Measurements from ENCODE around the gene LARP4. TPM values are rescaled to one million over a fixed set of nuclear protein-coding genes. Genes with fewer than 3 reads are reported as not detected.
A peak's percentile ranks its signal among the peaks of the same experiment; 100 is the strongest.

Gene LARP4
- total RNA-seq, 1 donor from 2014 or later = 64.2 TPM

DNA sequence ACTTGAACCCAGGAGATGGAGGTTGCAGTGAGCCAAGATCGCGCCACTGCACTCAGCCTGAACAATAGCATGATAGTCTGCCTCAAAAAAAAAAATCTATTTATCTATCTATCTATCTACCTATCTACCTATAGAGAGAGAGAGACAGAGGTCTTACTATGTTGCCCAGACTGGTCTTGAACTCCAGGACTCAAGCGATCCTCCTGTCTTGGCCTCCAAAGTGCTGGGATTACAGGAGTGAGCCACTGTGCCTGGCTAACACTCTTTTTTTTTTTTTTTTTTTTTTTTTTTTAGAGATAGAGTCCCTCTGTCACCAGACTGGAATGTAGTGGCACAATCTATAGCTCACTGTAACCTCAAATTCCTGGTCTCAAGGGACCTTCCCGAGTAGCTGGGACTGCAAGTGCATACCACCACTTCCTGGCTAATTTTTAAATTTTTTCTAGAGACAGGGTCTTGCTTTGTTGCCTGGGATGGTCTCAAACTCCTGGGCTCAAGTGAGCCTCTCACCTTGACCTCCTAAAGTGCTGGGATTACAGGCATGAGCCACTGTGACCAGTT is 6.1 kb upstream of the LARP4 start:
- H3K4me3 Mint-ChIP-seq (ENCODE audit: low read depth) = no peak overlapping the region
- H3K27me3 Mint-ChIP-seq = no peaks in the 10 kb centered on the region
- peaks cover 8% of the 10 kb centered on the region for H3K4me1 Mint-ChIP-seq (ENCODE audit: low read depth)
- no peak for DNase-seq (ENCODE audit: low spot score, unreplicated experiment)
- H3K36me3 Mint-ChIP-seq (ENCODE audit: insufficient read depth) = no peaks in the 10 kb centered on the region
- peaks cover 9% of the 10 kb centered on the region for H3K9me3 Mint-ChIP-seq (ENCODE audit: low read depth)
- TF ChIP-seq, protein P1, sequence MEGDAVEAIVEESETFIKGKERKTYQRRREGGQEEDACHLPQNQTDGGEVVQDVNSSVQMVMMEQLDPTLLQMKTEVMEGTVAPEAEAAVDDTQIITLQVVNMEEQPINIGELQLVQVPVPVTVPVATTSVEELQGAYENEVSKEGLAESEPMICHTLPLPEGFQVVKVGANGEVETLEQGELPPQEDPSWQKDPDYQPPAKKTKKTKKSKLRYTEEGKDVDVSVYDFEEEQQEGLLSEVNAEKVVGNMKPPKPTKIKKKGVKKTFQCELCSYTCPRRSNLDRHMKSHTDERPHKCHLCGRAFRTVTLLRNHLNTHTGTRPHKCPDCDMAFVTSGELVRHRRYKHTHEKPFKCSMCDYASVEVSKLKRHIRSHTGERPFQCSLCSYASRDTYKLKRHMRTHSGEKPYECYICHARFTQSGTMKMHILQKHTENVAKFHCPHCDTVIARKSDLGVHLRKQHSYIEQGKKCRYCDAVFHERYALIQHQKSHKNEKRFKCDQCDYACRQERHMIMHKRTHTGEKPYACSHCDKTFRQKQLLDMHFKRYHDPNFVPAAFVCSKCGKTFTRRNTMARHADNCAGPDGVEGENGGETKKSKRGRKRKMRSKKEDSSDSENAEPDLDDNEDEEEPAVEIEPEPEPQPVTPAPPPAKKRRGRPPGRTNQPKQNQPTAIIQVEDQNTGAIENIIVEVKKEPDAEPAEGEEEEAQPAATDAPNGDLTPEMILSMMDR (IDR thresholded peaks at IDR 0.05; ENCODE audit: unreplicated experiment) = no peak
- H3K27ac Mint-ChIP-seq = no peak overlapping the region

DNA sequence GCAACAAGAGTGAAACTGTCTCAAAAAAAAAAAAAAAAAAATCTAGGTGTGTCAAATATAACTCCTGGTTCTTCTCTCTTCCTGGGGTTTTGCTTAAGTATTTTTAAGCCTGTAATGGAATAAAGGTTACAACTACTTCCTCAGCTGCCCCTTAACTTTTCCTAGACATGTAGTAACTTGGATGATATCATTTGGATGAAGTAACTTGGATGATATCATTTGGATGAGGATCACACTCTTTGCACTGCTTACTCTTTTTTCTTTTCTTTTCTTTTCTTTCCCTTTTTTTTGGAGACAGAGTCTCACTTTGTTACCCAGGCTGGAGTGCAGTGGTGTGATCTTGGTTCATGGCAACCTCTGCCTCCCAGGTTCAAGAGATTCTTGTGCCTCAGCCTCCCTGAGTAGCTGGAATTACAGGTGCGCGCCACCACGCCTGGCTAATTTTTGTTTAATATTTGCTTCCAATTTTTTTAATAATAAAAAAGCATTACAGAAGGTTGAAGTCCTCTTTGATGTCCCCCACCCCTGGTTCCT is 3.5 kb upstream of the LARP4 start:
- no peak for DNase-seq (ENCODE audit: low spot score, unreplicated experiment)
- Mint-ChIP-seq H3K27ac (no peak overlapping the region), H3K27me3 (no peaks in the 10 kb centered on the region), H3K4me1 (ENCODE audit: low read depth) (peaks cover 11% of the 10 kb centered on the region), H3K9me3 (ENCODE audit: low read depth) (peaks cover 9% of the 10 kb centered on the region), H3K36me3 (ENCODE audit: insufficient read depth) (no peaks in the 10 kb centered on the region), H3K4me3 (ENCODE audit: low read depth) (no peak overlapping the region)
- TF ChIP-seq, protein P1 (IDR thresholded peaks at IDR 0.05; ENCODE audit: unreplicated experiment) = no peak

DNA sequence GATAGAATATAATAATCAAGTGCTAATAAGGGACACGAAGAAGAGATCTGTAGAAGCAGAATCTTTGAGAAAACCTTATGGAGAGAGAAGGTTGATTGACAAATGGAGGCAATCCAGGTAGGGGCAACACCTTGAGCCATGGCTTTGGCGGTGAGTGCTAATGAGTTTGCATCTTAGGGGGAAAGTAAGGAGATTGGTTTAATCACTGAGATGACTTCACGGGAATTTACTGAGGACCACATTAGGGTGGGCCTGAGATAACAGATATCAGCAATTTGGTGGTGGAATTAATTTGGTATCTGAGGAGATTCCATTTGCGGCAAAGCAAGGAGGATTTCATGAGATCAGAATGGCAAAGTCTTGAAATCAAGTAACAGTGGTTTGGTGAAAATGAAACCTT is 1.8 kb upstream of the LARP4 start:
- H3K27me3 Mint-ChIP-seq = no peaks in the 10 kb centered on the region
- peak overlapping the region; percentile 51 for H3K27ac Mint-ChIP-seq
- TF ChIP-seq, protein P1 (IDR thresholded peaks at IDR 0.05; ENCODE audit: unreplicated experiment) = no peak
- H3K4me3 Mint-ChIP-seq (ENCODE audit: low read depth) = peak overlapping the region; percentile 38
- no peaks in the 10 kb centered on the region for H3K36me3 Mint-ChIP-seq (ENCODE audit: insufficient read depth)
- H3K9me3 Mint-ChIP-seq (ENCODE audit: low read depth) = peaks cover 9% of the 10 kb centered on the region
- DNase-seq (ENCODE audit: low spot score, unreplicated experiment) = no peak
- H3K4me1 Mint-ChIP-seq (ENCODE audit: low read depth) = peaks cover 24% of the 10 kb centered on the region

DNA sequence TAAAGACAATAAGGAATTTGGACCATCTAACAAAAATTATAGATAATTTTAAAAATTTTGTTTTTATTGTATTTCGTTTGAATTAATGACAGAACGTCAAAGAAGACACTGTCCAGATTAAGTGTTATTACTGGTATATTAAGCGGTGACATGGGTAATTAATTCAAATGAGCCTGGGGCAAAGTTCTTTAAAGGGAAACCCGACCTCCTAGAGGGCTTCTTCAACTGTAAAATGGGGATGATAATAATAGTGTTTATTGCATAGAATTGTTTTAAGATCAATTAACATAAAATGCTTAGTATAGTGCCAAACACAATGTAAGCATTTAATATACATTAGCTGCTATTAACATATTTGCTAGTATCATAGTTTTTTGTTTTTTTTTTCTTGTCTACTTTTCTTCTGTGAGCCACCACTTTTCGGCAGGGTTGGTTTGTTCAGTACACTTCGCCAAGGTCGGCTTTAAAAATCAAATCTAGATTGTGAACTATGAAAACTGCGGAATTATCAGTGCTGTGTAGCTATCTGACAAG is 514 bp upstream of the LARP4 start:
- TF ChIP-seq, protein P1 (IDR thresholded peaks at IDR 0.05; ENCODE audit: unreplicated experiment) = no peak
- Mint-ChIP-seq H3K36me3 (ENCODE audit: insufficient read depth) (no peaks in the 10 kb centered on the region), H3K4me3 (ENCODE audit: low read depth) (peak overlapping the region; percentile 98), H3K27ac (peak overlapping the region; percentile 98), H3K9me3 (ENCODE audit: low read depth) (peaks cover 9% of the 10 kb centered on the region), H3K4me1 (ENCODE audit: low read depth) (peaks cover 24% of the 10 kb centered on the region), H3K27me3 (no peaks in the 10 kb centered on the region)
- DNase-seq (ENCODE audit: low spot score, unreplicated experiment) = no peak

DNA sequence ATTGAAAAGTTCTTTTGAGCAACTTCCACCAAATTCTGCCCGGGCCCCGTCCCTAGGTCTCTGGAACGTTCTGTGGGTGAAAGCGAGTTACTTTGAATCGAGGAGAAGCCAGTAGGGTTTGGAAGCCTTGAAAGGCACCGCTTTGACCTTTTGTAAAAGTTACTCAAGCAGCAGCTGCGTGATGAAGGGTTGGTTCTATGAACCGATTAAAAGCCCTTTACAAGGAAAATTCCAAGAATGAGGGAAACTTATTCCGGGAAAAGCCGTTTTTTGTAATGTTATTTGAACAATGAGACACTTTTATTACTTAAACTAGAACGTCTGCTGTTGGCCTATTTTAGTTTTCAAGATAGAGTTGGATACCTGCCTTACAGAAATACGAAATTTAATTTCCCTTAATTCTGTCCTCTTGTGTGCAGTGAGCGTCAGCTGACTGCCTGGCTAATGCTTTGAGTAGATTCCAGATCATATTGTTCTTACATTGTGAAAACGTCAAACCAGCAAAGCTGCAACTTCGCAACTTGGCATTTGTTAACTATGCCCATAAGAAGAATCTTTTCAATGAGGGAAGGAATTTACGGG is 906 bp downstream of the LARP4 start:
- Mint-ChIP-seq H3K4me3 (ENCODE audit: low read depth) (peak overlapping the region; percentile 98), H3K36me3 (ENCODE audit: insufficient read depth) (no peaks in the 10 kb centered on the region), H3K4me1 (ENCODE audit: low read depth) (peaks cover 19% of the 10 kb centered on the region), H3K27ac (peak overlapping the region; percentile 98), H3K27me3 (no peaks in the 10 kb centered on the region), H3K9me3 (ENCODE audit: low read depth) (peaks cover 5% of the 10 kb centered on the region)
- TF ChIP-seq, protein P1 (IDR thresholded peaks at IDR 0.05; ENCODE audit: unreplicated experiment) = no peak
- DNase-seq (ENCODE audit: low spot score, unreplicated experiment) = no peak

Measured in progenitor cell of endocrine pancreas (in vitro differentiated cells).